GM12878 (cell line): ENCODE measurements around the gene PTPRS. TPM values are rescaled to one million over a fixed set of nuclear protein-coding genes. Genes with fewer than 3 reads are reported as not detected.

Experiments
- ATAC-seq: fragments of 200-7000 bp; cut with Tn5 transposase; 3 replicates; pipeline ENCODE4 v1.9.1; 2020; ENCODE audit warnings: mild to moderate bottlenecking, moderate library complexity
- BruUV-seq: library from RNA; stranded (reverse); fragments of 400-500 nt; replicated peaks from 2 replicates; lab custom pipeline; 2021; lab: Mats Ljungman, UMichigan
- CTCF ChIA-PET: fragments of 300-600 bp; sonication (Branson Sonifier 250); formaldehyde crosslinking; extraction: SDS; loops from one replicate; lab custom pipeline; 2021; ENCODE audit warnings: inconsistent platforms; lab: Yijun Ruan, JAX
- POLR2A ChIA-PET: fragments of 350-600 bp; formaldehyde crosslinking; extraction: SDS; loops from one replicate; lab custom pipeline; 2021; ENCODE audit warnings: inconsistent platforms; lab: Charles Lee
- RAD21 ChIA-PET: fragments of 300-600 bp; sonication (Branson Sonifier 250); formaldehyde crosslinking; loops from one replicate; lab custom pipeline; 2023; ENCODE audit warnings: antibody characterized with exemption; ENCODE audit not compliant: unreplicated experiment; lab: Charles Lee
- SMC1A ChIA-PET: fragments of 300-600 bp; sonication (Branson Sonifier 250); formaldehyde crosslinking; loops from one replicate; lab custom pipeline; 2023; ENCODE audit not compliant: unreplicated experiment, uncharacterized antibody; lab: Charles Lee
- DNase-seq: peaks from one replicate; pipeline ENCODE4 v3.0.0-alpha.2; 2011; ENCODE audit warnings: low read depth, low spot score
- FAIRE-seq: peaks from 3 replicates; lab custom pipeline; 2011; peaks lifted over from hg19 to GRCh38; lab: Jason Lieb, UNC
- H2AFZ ChIP-seq: 2 replicates; pipeline ENCODE4 v1.6.0; 2011; ENCODE audit warnings: low read depth, low read length, control low read depth; ENCODE audit not compliant: control insufficient read depth
- H3K27ac ChIP-seq: 2 replicates; pipeline ENCODE4 v1.5.1; 2011; ENCODE audit warnings: control low read depth; ENCODE audit not compliant: control insufficient read depth, insufficient read depth
- H3K27me3 ChIP-seq, 2 experiments: replicated peaks in 1 of 2; 2 replicates each; pipeline versions ENCODE4 v1.6.0 to v1.6.1; 2011; ENCODE audit warnings: low read length in 1 of 2; ENCODE audit not compliant: control insufficient read depth in 2 of 2, insufficient read depth in 2 of 2
- H3K36me3 ChIP-seq, 2 experiments: 2 replicates each; pipeline ENCODE4 v1.5.1; 2011; ENCODE audit warnings: low read length in 1 of 2; ENCODE audit not compliant: control insufficient read depth in 2 of 2, insufficient read depth in 2 of 2
- H3K4me1 ChIP-seq: 2 replicates; pipeline ENCODE4 v1.6.1; 2011; ENCODE audit warnings: mild to moderate bottlenecking, low read length, moderate library complexity, mixed read lengths; ENCODE audit not compliant: control insufficient read depth, insufficient read depth
- H3K4me2 ChIP-seq: 2 replicates; pipeline ENCODE4 v1.6.0; 2011; ENCODE audit warnings: control low read depth; ENCODE audit not compliant: control insufficient read depth, insufficient read depth
- H3K4me3 ChIP-seq: fragments of 200-600 bp; sonication (generic); 2 replicates; pipeline ENCODE4 v1.5.1; 2016
- H3K79me2 ChIP-seq: 2 replicates; pipeline ENCODE4 v1.6.0; 2011; ENCODE audit warnings: low read length; ENCODE audit not compliant: control insufficient read depth, insufficient read depth
- H3K9ac ChIP-seq: 2 replicates; pipeline ENCODE4 v1.8.0; 2011; ENCODE audit warnings: low read length, control low read depth, mixed read lengths; ENCODE audit not compliant: control insufficient read depth, insufficient read depth
- H3K9me3 ChIP-seq: replicated peaks from 3 replicates; pipeline ENCODE4 v1.5.1; 2011; ENCODE audit warnings: mild to moderate bottlenecking, low read length; ENCODE audit not compliant: control insufficient read depth, insufficient read depth
- H4K20me1 ChIP-seq: 2 replicates; pipeline ENCODE4 v1.6.0; 2011; ENCODE audit not compliant: control insufficient read depth, insufficient read depth
- NFIC ChIP-seq: IDR thresholded peaks from 2 replicates; pipeline ENCODE4 v1.6.1; 2012; ENCODE audit warnings: low read depth, mild to moderate bottlenecking, inconsistent platforms, low read length, moderate library complexity
- PRDM15 ChIP-seq: fragments of 450-650 bp; formaldehyde crosslinking; IDR thresholded peaks from 2 replicates; pipeline ENCODE4 v1.4.0; 2020; ENCODE audit warnings: mild to moderate bottlenecking, moderate library complexity
- WGBS: methylation state at CpG from one replicate; pipeline ENCODE4 v1.1.6; 2016; ENCODE audit warnings: low lambda C conversion rate; ENCODE audit not compliant: insufficient replicate concordance, insufficient coverage; ENCODE audit errors: missing lambda C conversion rate; 5-methylcytosine and 5-hydroxymethylcytosine counted together
- in situ Hi-C: fragments of 300-500 bp; cut with MboI; formaldehyde crosslinking; loops from 9 replicates; pipeline ENCODE4 v1.14.3; 2018; ENCODE audit warnings: mixed read lengths
- intact Hi-C: fragments of 100-400 bp; cut with micrococcal nuclease; formaldehyde crosslinking; loops from one replicate; pipeline ENCODE4 v1.14.2; 2022; ENCODE audit not compliant: unreplicated experiment
- polyA plus RNA-seq, 11 experiments: library from polyadenylated mRNA; depleted of rRNA in 4 of 11; unstranded in 6 of 11; stranded (reverse) in 5 of 11; fragments of >200 nt; fragmentation: Nextera tagmentation in 4 of 11; fragmentation: Illumina TruSeq in 1 of 11; extraction: Ambion mirVana in 4 of 11; extraction: Trizol in 1 of 11; gene quantifications; 1 replicate in 1 of 11; 2 replicates in 10 of 11; pipeline versions ENCODE4 v1.2.1 to v1.2.3, GENCODE V29; 2011 to 2016; ENCODE audit warnings: inconsistent platforms in 2 of 11, missing spikeins in 2 of 11, low read depth in 1 of 11
- total RNA-seq, 4 experiments: library from RNA; depleted of rRNA in 3 of 4; stranded (reverse); fragments of >200 nt in 3 of 4; fragmentation: Illumina TruSeq in 1 of 4; extraction: Trizol in 1 of 4; gene quantifications; 2 replicates each; pipeline versions ENCODE4 v1.2.1 to v1.2.3, GENCODE V29; 2013 to 2021
- TF ChIP-seq, protein P1 (sequence below): fragments of 450-650 bp; IDR thresholded peaks from 2 replicates; pipeline ENCODE4 v1.6.1; 2016; ENCODE audit warnings: mild to moderate bottlenecking

The PTPRS gene
- total and polyA plus RNA-seq, 10 of the 15 experiments (the other 5 are each of a cell fraction or from before 2014, with no cell fraction given), result 0.09 to 32.1 (median 0.71) TPM

GRCh38 chr19:5331790-5332189 is 8.8 kb downstream of the PTPRS start:
- H3K36me3 ChIP-seq, result no peaks in the 10 kb centered on the region
- WGBS, result 84% methylated on average over 13 of the region's 13 CpGs
- DNase-seq, result no peak
- H3K27me3 ChIP-seq, result no peaks in the 10 kb centered on the region
- SMC1A ChIA-PET, result no interaction called here
- no TSS peak for BruUV-seq
- in situ Hi-C loops (no loop called here), intact Hi-C loops (loop anchor here (10.0 kb wide), 1 partner anchor 47 kb away; no protein-coding TSS in a partner anchor)
- ATAC-seq, result no peak
- no peak overlapping the region for H2AFZ ChIP-seq
- no peak for FAIRE-seq
- no peaks in the 10 kb centered on the region for H4K20me1 ChIP-seq
- CTCF ChIA-PET, result interaction anchor here (1.9 kb wide), 1 partner anchor 10 kb away, joined by 8 read pairs; no protein-coding TSS in a partner anchor
- no peak overlapping the region for H3K4me2 ChIP-seq
- no peak overlapping the region for H3K27ac ChIP-seq
- TF ChIP-seq NFIC, result no peak
- TF ChIP-seq PRDM15 (CRISPR knock-in tag), result no peak
- TF ChIP-seq, protein P1, sequence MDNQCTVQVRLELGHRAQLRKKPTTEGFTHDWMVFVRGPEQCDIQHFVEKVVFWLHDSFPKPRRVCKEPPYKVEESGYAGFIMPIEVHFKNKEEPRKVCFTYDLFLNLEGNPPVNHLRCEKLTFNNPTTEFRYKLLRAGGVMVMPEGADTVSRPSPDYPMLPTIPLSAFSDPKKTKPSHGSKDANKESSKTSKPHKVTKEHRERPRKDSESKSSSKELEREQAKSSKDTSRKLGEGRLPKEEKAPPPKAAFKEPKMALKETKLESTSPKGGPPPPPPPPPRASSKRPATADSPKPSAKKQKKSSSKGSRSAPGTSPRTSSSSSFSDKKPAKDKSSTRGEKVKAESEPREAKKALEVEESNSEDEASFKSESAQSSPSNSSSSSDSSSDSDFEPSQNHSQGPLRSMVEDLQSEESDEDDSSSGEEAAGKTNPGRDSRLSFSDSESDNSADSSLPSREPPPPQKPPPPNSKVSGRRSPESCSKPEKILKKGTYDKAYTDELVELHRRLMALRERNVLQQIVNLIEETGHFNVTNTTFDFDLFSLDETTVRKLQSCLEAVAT, result 0 out of 2 replicates have a peak, but pooled peaks have one; percentile 19
- RAD21 ChIA-PET, result no interaction called here
- POLR2A ChIA-PET, result no interaction called here
- no peak overlapping the region for H3K9ac ChIP-seq
- peaks cover 32% of the 10 kb centered on the region for H3K4me1 ChIP-seq
- H3K4me3 ChIP-seq, result no peak overlapping the region
- H3K9me3 ChIP-seq, result no peaks in the 10 kb centered on the region
- no peaks in the 10 kb centered on the region for H3K79me2 ChIP-seq
